Activated CD4-positive, alpha-beta T cell treated with anti-CD3 and anti-CD28 coated beads, Interleukin-10, Interleukin-2, amounts not matched to agents 100 ng/mL and 50 ng/mL, durations not matched to agents 16 hours and 8 hours (primary cell): ENCODE results near the gene ARIH2.

ENCODE experiments used
- DNase-seq: peaks from one replicate; pipeline ENCODE4 v3.0.0-alpha.2; 2020

ARIH2 gene

GRCh38 chr3:48929358-48930035 lies 10.9 kb downstream of the ARIH2 start:
- no peak for DNase-seq

- DNase-seq, result peak; percentile 31
These were observed 11.9 kb downstream of the ARIH2 start for GRCh38 chr3:48930590-48930989.

GRCh38 chr3:48931944-48932580 lies 13.4 kb downstream of the ARIH2 start:
- DNase-seq, result peak; percentile 45

- DNase-seq, result no peak
These were observed 15.8 kb downstream of the ARIH2 start for GRCh38 chr3:48934333-48934991.

- DNase-seq, result no peak
These were observed 16.9 kb downstream of the ARIH2 start for GRCh38 chr3:48935530-48935929.

- no peak for DNase-seq
These were observed 19.5 kb downstream of the ARIH2 start for GRCh38 chr3:48938156-48938555.

- DNase-seq, result no peak
These were observed 20.0 kb downstream of the ARIH2 start for GRCh38 chr3:48938689-48939088.

- DNase-seq, result peak; percentile 23
These were observed 26.8 kb downstream of the ARIH2 start for GRCh38 chr3:48945432-48945831.

- no peak for DNase-seq
These were observed 27.4 kb downstream of the ARIH2 start for GRCh38 chr3:48945891-48946549.

- no peak for DNase-seq
These were observed 30.7 kb downstream of the ARIH2 start for GRCh38 chr3:48949376-48949717.

GRCh38 chr3:48950051-48950450 lies 31.4 kb downstream of the ARIH2 start:
- no peak for DNase-seq

- DNase-seq, result no peak
These were observed 33.1 kb downstream of the ARIH2 start for GRCh38 chr3:48951764-48952163.

GRCh38 chr3:48952510-48953118 lies 34.0 kb downstream of the ARIH2 start:
- peak; percentile 39 for DNase-seq

GRCh38 chr3:48957006-48957705 lies 38.5 kb downstream of the ARIH2 start:
- no peak for DNase-seq

- DNase-seq, result no peak
These were observed 42.3 kb downstream of the ARIH2 start for GRCh38 chr3:48960841-48961413.

- DNase-seq, result no peak
These were observed 43.7 kb downstream of the ARIH2 start for GRCh38 chr3:48962340-48962739.

GRCh38 chr3:48962939-48963338 lies 44.3 kb downstream of the ARIH2 start:
- DNase-seq, result no peak

- no peak for DNase-seq
These were observed 44.9 kb downstream of the ARIH2 start for GRCh38 chr3:48963591-48963990.

GRCh38 chr3:48966367-48966766 lies 47.7 kb downstream of the ARIH2 start:
- DNase-seq, result peak; percentile 33

- DNase-seq, result peak; percentile 29
These were observed 48.3 kb downstream of the ARIH2 start for GRCh38 chr3:48966876-48967361.

GRCh38 chr3:48970586-48970985 lies 51.9 kb downstream of the ARIH2 start:
- no peak for DNase-seq
